Keratinocyte (primary cell): ENCODE measurements around the gene PLEKHH1. TPM values are rescaled to one million over a fixed set of nuclear protein-coding genes. Genes with fewer than 3 reads are reported as not detected.
A peak's percentile ranks its signal among the peaks of the same experiment; 100 is the strongest.
"Not testable (repeated sequence)": the region's sequence is repeated elsewhere in the genome, so short reads cannot be mapped to it uniquely, and the experiment has no call there.

Source experiments
- DNase-seq: peaks from one replicate; pipeline ENCODE4 v3.0.0-alpha.2; 2011; ENCODE audit warnings: low read depth, missing footprints, low spot score
- FAIRE-seq: peaks from 2 replicates; lab custom pipeline; 2011; peaks lifted over from hg19 to GRCh38; lab: Jason Lieb, UNC
- H2AFZ ChIP-seq: 2 replicates; pipeline ENCODE4 v1.6.0; 2012; ENCODE audit warnings: low read length, control low read depth, inconsistent platforms; ENCODE audit not compliant: control insufficient read depth
- H3K27ac ChIP-seq: 2 replicates; pipeline ENCODE4 v1.5.1; 2011; ENCODE audit warnings: low read length; ENCODE audit not compliant: control insufficient read depth, insufficient read depth
- H3K27me3 ChIP-seq: 3 replicates; pipeline ENCODE4 v1.6.0; 2011; ENCODE audit warnings: low read length; ENCODE audit not compliant: control insufficient read depth, insufficient read depth; ENCODE audit errors: extremely low read depth
- H3K36me3 ChIP-seq, 2 experiments: 2 replicates in 1 of 2; 3 replicates in 1 of 2; pipeline ENCODE4 v1.5.1; 2011; ENCODE audit warnings: low read length in 2 of 2, mild to moderate bottlenecking in 1 of 2; ENCODE audit not compliant: control insufficient read depth in 2 of 2, insufficient read depth in 2 of 2; ENCODE audit errors: extremely low read depth in 1 of 2
- H3K4me1 ChIP-seq: 3 replicates; pipeline ENCODE4 v1.5.1; 2011; ENCODE audit warnings: low read length; ENCODE audit not compliant: control insufficient read depth, insufficient read depth; ENCODE audit errors: extremely low read depth
- H3K4me2 ChIP-seq: 3 replicates; pipeline ENCODE4 v1.6.0; 2011; ENCODE audit warnings: low read depth, low read length; ENCODE audit not compliant: control insufficient read depth, insufficient read depth; ENCODE audit errors: extremely low read depth
- H3K4me3 ChIP-seq, 3 experiments: fragments of 200-600 bp in 1 of 3; sonication (generic) in 1 of 3; 2 replicates in 2 of 3; 3 replicates in 1 of 3; pipeline ENCODE4 v1.5.1; 2011 to 2016; ENCODE audit warnings: low read length in 3 of 3, mild to moderate bottlenecking in 3 of 3, control low read depth in 2 of 3, inconsistent platforms in 1 of 3, low read depth in 1 of 3, mixed read lengths in 1 of 3, mixed run types in 1 of 3, moderate library complexity in 1 of 3; ENCODE audit not compliant: control insufficient read depth in 2 of 3, insufficient read depth in 2 of 3; ENCODE audit errors: extremely low read depth in 1 of 3
- H3K79me2 ChIP-seq: 2 replicates; pipeline ENCODE4 v1.6.0; 2012; ENCODE audit warnings: low read length; ENCODE audit not compliant: control insufficient read depth, insufficient read depth
- H3K9ac ChIP-seq: 3 replicates; pipeline ENCODE4 v1.6.0; 2011; ENCODE audit warnings: low read length; ENCODE audit not compliant: control insufficient read depth, insufficient read depth; ENCODE audit errors: extremely low read depth
- H3K9me1 ChIP-seq: 3 replicates; pipeline ENCODE4 v1.6.0; 2011; ENCODE audit warnings: low read length; ENCODE audit not compliant: control insufficient read depth, insufficient read depth; ENCODE audit errors: extremely low read depth
- H3K9me3 ChIP-seq: 2 replicates; pipeline ENCODE4 v1.5.1; 2012; ENCODE audit warnings: low read depth, low read length; ENCODE audit not compliant: control insufficient read depth
- H4K20me1 ChIP-seq: 3 replicates; pipeline ENCODE4 v1.6.0; 2011; ENCODE audit warnings: low read length; ENCODE audit not compliant: control insufficient read depth, insufficient read depth; ENCODE audit errors: extremely low read depth
- EZH2 ChIP-seq: IDR thresholded peaks from one replicate; pipeline ENCODE4 v1.6.1; 2012; ENCODE audit warnings: inconsistent platforms, mild to moderate bottlenecking, low read length, moderate library complexity
- dilution Hi-C: fragments of 300-500 bp; cut with MboI; formaldehyde crosslinking; loops from one replicate; pipeline ENCODE4 v1.7.0; 2020; ENCODE audit warnings: low sequenced_read_pairs; ENCODE audit not compliant: extremely low pct_ligation_motif_present
- polyA plus RNA-seq, 5 experiments: library from polyadenylated mRNA; depleted of rRNA in 3 of 5; stranded (reverse) in 3 of 5; stranded (forward) in 1 of 5; unstranded in 1 of 5; fragments of >200 nt; gene quantifications; 1 replicate in 1 of 5; 2 replicates in 3 of 5; 3 replicates in 1 of 5; pipeline versions ENCODE4 v1.2.1 to v1.2.3, GENCODE V29; 2011 to 2012; ENCODE audit warnings: missing spikeins in 2 of 5, low read depth in 1 of 5, low replicate concordance in 1 of 5
- TF ChIP-seq, protein P1 (sequence below), 3 experiments: IDR thresholded peaks in 1 of 3; conservative IDR thresholded peaks in 1 of 3; optimal IDR thresholded peaks in 1 of 3; 2 replicates in 2 of 3; 3 replicates in 1 of 3; pipeline versions ENCODE3 to v1.5.1; 2011; ENCODE audit warnings: low read length in 3 of 3, mild to moderate bottlenecking in 3 of 3, moderate library complexity in 2 of 3, control low read depth in 1 of 3, inconsistent platforms in 1 of 3; ENCODE audit not compliant: insufficient read depth in 2 of 3; ENCODE audit errors: extremely low read depth in 1 of 3

PLEKHH1 gene
- polyA plus RNA-seq, 1 donor (not counting 4 experiments of a cell fraction or from before 2014, with no cell fraction given), result 4.4 TPM

- Histone ChIP-seq H3K27ac (no peak overlapping the region), H3K9me3 (no peaks in the 10 kb centered on the region), H3K4me2 (no peak overlapping the region), H3K79me2 (no peaks in the 10 kb centered on the region), H2AFZ (no peak overlapping the region), H3K9me1 (no peaks in the 10 kb centered on the region), H3K9ac (no peak overlapping the region), H3K4me1 (no peaks in the 10 kb centered on the region), H3K4me3 (no peak overlapping the region), H4K20me1 (no peaks in the 10 kb centered on the region), H3K27me3 (no peaks in the 10 kb centered on the region), H3K36me3 (peaks cover 9 to 11% of the 10 kb centered on the region in 2 experiments)
- FAIRE-seq, result no peak
- TF ChIP-seq, protein P1, sequence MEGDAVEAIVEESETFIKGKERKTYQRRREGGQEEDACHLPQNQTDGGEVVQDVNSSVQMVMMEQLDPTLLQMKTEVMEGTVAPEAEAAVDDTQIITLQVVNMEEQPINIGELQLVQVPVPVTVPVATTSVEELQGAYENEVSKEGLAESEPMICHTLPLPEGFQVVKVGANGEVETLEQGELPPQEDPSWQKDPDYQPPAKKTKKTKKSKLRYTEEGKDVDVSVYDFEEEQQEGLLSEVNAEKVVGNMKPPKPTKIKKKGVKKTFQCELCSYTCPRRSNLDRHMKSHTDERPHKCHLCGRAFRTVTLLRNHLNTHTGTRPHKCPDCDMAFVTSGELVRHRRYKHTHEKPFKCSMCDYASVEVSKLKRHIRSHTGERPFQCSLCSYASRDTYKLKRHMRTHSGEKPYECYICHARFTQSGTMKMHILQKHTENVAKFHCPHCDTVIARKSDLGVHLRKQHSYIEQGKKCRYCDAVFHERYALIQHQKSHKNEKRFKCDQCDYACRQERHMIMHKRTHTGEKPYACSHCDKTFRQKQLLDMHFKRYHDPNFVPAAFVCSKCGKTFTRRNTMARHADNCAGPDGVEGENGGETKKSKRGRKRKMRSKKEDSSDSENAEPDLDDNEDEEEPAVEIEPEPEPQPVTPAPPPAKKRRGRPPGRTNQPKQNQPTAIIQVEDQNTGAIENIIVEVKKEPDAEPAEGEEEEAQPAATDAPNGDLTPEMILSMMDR (optimal IDR thresholded peaks at IDR 0.05 in 1 of 3, IDR thresholded peaks at IDR 0.05 in 1 of 3, conservative IDR thresholded peaks at IDR 0.05 in 1 of 3; ENCODE audit: extremely low read depth in 1 of 3, insufficient read depth in 2 of 3, low read length in 3 of 3), result no peak
- no peak for TF ChIP-seq EZH2
- no peak for DNase-seq
- dilution Hi-C loops, result no loop called here
Observed at GRCh38 chr14:67589204-67589770, 56.2 kb downstream of the PLEKHH1 start.

- H3K27me3 ChIP-seq, H3K4me1 ChIP-seq, H4K20me1 ChIP-seq, H3K9ac ChIP-seq, H3K27ac ChIP-seq, H3K9me1 ChIP-seq, H3K36me3 ChIP-seq, H3K9me3 ChIP-seq, DNase-seq, H2AFZ ChIP-seq, H3K4me2 ChIP-seq, H3K79me2 ChIP-seq, dilution Hi-C loops, H3K4me3 ChIP-seq: not testable (repeated sequence)
- FAIRE-seq, result peak; percentile 53
Observed at GRCh38 chr14:67593650-67594049, 60.6 kb downstream of the PLEKHH1 start.

DNA sequence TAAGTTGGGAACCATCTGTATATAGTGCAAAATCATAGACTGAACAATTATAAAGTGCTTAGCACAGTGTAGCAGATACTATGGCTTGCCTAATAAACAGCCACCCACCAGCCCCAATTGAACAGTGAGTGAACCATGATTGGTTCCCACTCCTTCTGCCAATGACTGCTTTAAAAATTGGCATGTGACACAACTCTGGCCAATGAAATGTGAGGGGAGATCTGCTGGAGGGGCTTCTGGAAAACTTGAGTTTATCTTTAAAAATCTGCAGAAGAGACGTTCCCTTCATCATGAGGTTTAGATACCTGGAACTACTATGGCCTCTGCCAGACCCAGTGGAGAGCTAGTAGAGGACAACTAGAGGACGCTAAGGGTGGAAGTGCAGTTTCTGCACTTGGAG lies 62.3 kb downstream of the PLEKHH1 start:
- FAIRE-seq, result no peak
- Histone ChIP-seq H3K4me1 (peaks cover 11% of the 10 kb centered on the region), H3K4me3 (no peak overlapping the region), H3K9ac (no peak overlapping the region), H3K4me2 (no peak overlapping the region), H3K36me3 (peaks cover 4% of the 10 kb centered on the region in 2 experiments), H2AFZ (no peak overlapping the region), H3K27me3 (no peaks in the 10 kb centered on the region), H3K79me2 (peaks cover 13% of the 10 kb centered on the region), H4K20me1 (no peaks in the 10 kb centered on the region), H3K9me3 (no peaks in the 10 kb centered on the region), H3K9me1 (no peaks in the 10 kb centered on the region), H3K27ac (no peak overlapping the region)
- TF ChIP-seq, protein P1 (optimal IDR thresholded peaks at IDR 0.05 in 1 of 3, IDR thresholded peaks at IDR 0.05 in 1 of 3, conservative IDR thresholded peaks at IDR 0.05 in 1 of 3; ENCODE audit: extremely low read depth in 1 of 3, insufficient read depth in 2 of 3, low read length in 3 of 3), result no peak
- TF ChIP-seq EZH2, result no peak
- DNase-seq, result no peak
- dilution Hi-C loops, result no loop called here
